Suprapubic skin (tissue), 4 donors: Measurements from ENCODE around the gene DYNLT2. TPM values are rescaled to one million over a fixed set of nuclear protein-coding genes. Genes with fewer than 3 reads are reported as not detected.

Experiments
- DNase-seq, 2 donors: peaks; one replicate each; pipeline ENCODE4 v3.0.0-alpha.2; 2019; ENCODE audit warnings: low spot score in 2 of 2
- H3K27ac ChIP-seq: fragments of 200-600 bp; sonication (generic); one replicate; pipeline ENCODE4 v1.5.1; 2019
- H3K27me3 ChIP-seq: fragments of 200-600 bp; sonication (generic); one replicate; pipeline ENCODE4 v1.5.1; 2019
- H3K36me3 ChIP-seq: fragments of 200-600 bp; sonication (generic); one replicate; pipeline ENCODE4 v1.5.1; 2019
- H3K4me1 ChIP-seq: fragments of 200-600 bp; sonication (generic); one replicate; pipeline ENCODE4 v1.5.1; 2019
- H3K4me3 ChIP-seq: fragments of 200-600 bp; sonication (generic); one replicate; pipeline ENCODE4 v1.5.1; 2019; ENCODE audit warnings: mild to moderate bottlenecking
- H3K9me3 ChIP-seq: fragments of 200-600 bp; sonication (generic); one replicate; pipeline ENCODE4 v1.5.1; 2019
- CTCF ChIP-seq, 2 donors: fragments of 200-600 bp in 1 of 2; fragments of 450-650 bp in 1 of 2; sonication (generic) in 1 of 2; IDR thresholded peaks; one replicate each; pipeline ENCODE4 v1.5.1; 2016 to 2019; ENCODE audit warnings: antibody characterized with exemption in 2 of 2, mild to moderate bottlenecking in 1 of 2, moderate library complexity in 1 of 2
- EP300 ChIP-seq: sonication (generic); formaldehyde crosslinking; IDR thresholded peaks from one replicate; pipeline ENCODE4 v1.6.1; 2017; ENCODE audit warnings: antibody characterized with exemption
- POLR2A ChIP-seq, 2 donors: fragments of 450-650 bp; IDR thresholded peaks; one replicate each; pipeline ENCODE4 v1.6.1; 2017; ENCODE audit warnings: antibody characterized with exemption in 2 of 2, mild to moderate bottlenecking in 2 of 2, moderate library complexity in 2 of 2
- POLR2AphosphoS5 ChIP-seq, 3 donors: sonication (generic); formaldehyde crosslinking; IDR thresholded peaks; one replicate each; pipeline ENCODE4 v1.6.1; 2017; ENCODE audit warnings: antibody characterized with exemption in 3 of 3
- WGBS: methylation state at CpG from one replicate; pipeline ENCODE4 v1.1.5; 2018; 5-methylcytosine and 5-hydroxymethylcytosine counted together
- total RNA-seq, 4 donors: library from RNA; depleted of rRNA; stranded (reverse); fragments of >200 nt; gene quantifications; one replicate each; pipeline ENCODE4 v1.1.0, GENCODE V29; 2016

Gene DYNLT2
- total RNA-seq, 4 donors from 2014 or later = 1.3 to 4.0 (median 2.2) TPM

DNA sequence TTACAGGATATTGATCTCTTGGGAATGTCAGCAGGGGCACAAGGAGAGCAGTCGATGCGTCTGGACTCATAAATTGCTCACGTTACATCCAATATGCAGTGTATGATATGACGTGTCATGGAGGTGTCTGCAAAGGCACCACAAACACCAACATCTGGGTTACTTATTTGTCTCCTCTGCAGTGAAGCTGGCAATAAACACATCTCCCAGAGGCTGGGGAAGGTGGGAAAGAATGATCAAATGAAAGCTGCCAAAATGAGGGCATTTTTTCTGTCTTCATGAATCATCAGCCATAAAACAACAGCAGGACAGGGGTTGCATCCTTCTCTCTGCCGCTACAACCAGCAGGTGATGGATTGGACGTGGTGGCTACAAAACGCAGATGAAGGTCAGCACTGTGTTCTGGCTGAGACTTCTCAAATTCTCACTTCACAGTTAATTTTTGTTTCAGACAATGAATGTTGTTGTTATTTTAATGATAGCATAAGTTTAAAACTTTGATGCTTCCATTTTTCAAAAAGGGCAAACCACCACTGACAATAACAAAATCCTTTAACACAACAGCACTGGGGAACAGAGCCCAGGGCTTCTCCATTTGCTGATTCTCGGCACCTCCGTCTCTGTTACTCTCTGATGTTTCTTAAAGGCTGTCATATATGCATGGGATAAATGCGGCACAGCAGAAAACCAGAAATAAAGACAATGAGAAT is 47.5 kb upstream of the DYNLT2 start:
- TF ChIP-seq POLR2AphosphoS5 (IDR thresholded peaks at IDR 0.05) (no peak), CTCF (IDR thresholded peaks at IDR 0.05) (no peak), EP300 (no peak), POLR2A (IDR thresholded peaks at IDR 0.05) (no peak)
- H3K27ac ChIP-seq = no peak overlapping the region
- 85% methylated on average over 10 of the region's 10 CpGs for WGBS

GRCh38 chr6:169795196-169795595 is 43.8 kb upstream of the DYNLT2 start:
- TF ChIP-seq POLR2A (IDR thresholded peaks at IDR 0.05) (no peak), CTCF (IDR thresholded peaks at IDR 0.05) (no peak), EP300 (no peak), POLR2AphosphoS5 (IDR thresholded peaks at IDR 0.05) (no peak)
- Histone ChIP-seq H3K27ac (no peak overlapping the region), H3K9me3 (no peaks in the 10 kb centered on the region), H3K4me3 (no peak overlapping the region), H3K4me1 (peaks cover 19% of the 10 kb centered on the region), H3K36me3 (no peaks in the 10 kb centered on the region), H3K27me3 (no peaks in the 10 kb centered on the region)
- peak in 1 of 2 donors; percentile 11 for DNase-seq
- WGBS = 66% methylated on average over 2 of the region's 2 CpGs

More for the DNA sequence above, 47.5 kb upstream of the DYNLT2 start:
- Histone ChIP-seq H3K4me1 (peaks cover 10% of the 10 kb centered on the region), H3K9me3 (no peaks in the 10 kb centered on the region), H3K4me3 (no peak overlapping the region), H3K27me3 (peaks cover 3% of the 10 kb centered on the region), H3K36me3 (no peaks in the 10 kb centered on the region)
- peak in 1 of 2 donors; percentile 12 for DNase-seq

DNA sequence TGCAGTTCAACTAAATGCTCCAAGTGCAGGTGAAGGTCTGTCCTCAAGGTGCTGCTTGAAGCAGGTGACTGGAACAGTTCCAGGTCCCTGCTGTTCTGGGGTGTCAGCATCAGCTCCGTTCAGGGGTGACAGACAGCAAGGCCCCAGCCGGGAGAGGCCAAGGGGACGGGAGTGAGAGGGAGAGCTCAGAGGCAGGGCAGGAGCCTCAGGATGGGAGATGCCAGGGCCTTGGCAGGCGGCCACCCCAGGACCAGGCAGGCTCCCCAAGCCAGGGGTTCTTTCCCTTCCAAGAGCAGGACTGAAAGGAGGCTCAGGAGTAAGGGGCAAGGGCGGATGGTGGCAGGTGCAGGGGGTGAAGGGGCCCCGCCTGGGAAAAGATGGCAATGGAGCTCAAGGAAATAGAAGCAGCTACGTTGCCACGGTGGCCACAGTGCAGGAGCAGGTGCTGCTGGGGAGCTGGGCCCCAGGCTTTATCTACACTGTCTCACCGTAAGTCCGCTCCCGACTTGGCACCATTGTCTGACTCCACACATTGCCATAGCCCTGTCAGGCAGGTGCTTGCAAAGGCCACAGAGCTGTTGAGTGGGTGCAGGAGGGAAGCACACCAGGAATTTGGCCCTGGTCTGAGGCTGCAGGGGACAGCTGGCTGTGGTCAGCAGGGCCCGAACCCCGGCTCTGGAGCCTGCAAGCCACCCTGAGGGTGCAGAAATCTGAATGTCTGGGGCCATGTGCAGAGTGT is 43.1 kb upstream of the DYNLT2 start:
- H3K36me3 ChIP-seq = no peaks in the 10 kb centered on the region
- WGBS = 76% methylated on average over 13 of the region's 13 CpGs
- no peak overlapping the region for H3K4me3 ChIP-seq
- H3K4me1 ChIP-seq = peaks cover 20% of the 10 kb centered on the region
- DNase-seq = peak in 1 of 2 donors; percentile 63
- no peaks in the 10 kb centered on the region for H3K9me3 ChIP-seq
- H3K27ac ChIP-seq = no peak overlapping the region
- no peaks in the 10 kb centered on the region for H3K27me3 ChIP-seq
- TF ChIP-seq POLR2A (IDR thresholded peaks at IDR 0.05) (no peak), POLR2AphosphoS5 (IDR thresholded peaks at IDR 0.05) (no peak), CTCF (IDR thresholded peaks at IDR 0.05) (no peak)

DNA sequence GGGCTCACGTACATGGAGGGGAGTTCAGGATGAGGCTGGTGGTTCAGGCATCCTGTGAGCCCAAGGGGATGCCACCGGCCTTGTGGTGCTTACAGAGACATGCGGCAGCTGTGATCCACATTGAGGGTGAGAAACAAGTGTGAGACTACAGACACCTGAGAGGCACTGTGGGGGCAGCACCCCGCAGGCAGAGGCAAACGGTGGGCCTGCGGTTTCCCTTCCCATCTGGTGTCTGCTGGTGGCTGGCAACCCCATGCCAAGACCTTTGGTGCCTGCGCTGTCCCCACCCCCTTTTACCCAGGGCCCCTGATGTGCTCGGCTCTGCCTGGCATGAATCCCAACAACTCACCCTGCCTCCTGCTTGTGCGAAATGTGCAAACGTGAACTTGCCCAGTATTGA is 42.0 kb upstream of the DYNLT2 start:
- peaks cover 21% of the 10 kb centered on the region for H3K4me1 ChIP-seq
- TF ChIP-seq EP300 (no peak), POLR2A (IDR thresholded peaks at IDR 0.05) (no peak), CTCF (IDR thresholded peaks at IDR 0.05) (no peak), POLR2AphosphoS5 (IDR thresholded peaks at IDR 0.05) (no peak)
- no peak overlapping the region for H3K27ac ChIP-seq
- no peak overlapping the region for H3K4me3 ChIP-seq
- no peaks in the 10 kb centered on the region for H3K27me3 ChIP-seq
- no peaks in the 10 kb centered on the region for H3K9me3 ChIP-seq
- peak in 1 of 2 donors; percentile 67 for DNase-seq
- H3K36me3 ChIP-seq = no peaks in the 10 kb centered on the region
- 77% methylated on average over 9 of the region's 10 CpGs for WGBS

DNA sequence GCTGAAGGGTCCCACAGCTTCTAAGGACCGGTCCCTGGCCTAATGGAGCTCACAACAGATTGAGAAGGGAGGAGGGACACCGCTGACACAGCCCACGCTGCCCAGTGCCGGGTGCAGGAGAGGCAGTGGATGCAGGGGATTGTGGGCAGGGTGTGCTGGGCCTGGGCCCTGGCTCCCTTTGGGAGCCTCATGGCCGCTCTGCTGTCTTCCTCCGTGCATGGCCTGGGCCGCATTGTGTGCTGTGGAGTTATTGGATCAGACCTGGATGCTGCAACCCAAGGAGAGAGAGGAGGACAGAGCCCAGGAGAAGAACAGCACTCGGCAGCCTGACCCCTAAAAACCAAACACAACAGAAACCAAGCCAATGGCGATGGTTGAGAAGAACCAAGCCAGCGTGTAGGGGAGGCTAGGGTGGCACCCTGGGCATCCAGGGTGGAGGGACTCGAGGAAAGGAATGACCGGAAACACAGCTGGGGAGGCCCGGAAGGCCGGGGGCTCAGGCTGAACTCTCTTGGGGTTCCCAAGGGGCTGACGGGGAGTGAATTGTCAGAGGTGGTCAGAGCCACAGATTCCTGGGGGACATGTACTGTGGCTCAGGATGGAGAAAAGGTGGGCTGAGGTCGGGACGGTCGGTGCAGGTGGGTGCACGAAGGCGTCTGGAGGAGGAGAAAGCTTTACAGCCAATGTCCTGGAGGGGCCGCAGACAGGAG is 41.1 kb upstream of the DYNLT2 start:
- Histone ChIP-seq H3K27ac (no peak overlapping the region), H3K36me3 (no peaks in the 10 kb centered on the region), H3K27me3 (no peaks in the 10 kb centered on the region), H3K9me3 (no peaks in the 10 kb centered on the region), H3K4me1 (peaks cover 21% of the 10 kb centered on the region), H3K4me3 (no peak overlapping the region)
- peak; percentile 37 to 71 for DNase-seq
- WGBS = 90% methylated on average over 21 of the region's 21 CpGs
- TF ChIP-seq POLR2AphosphoS5 (IDR thresholded peaks at IDR 0.05) (no peak), EP300 (no peak), CTCF (IDR thresholded peaks at IDR 0.05) (no peak), POLR2A (IDR thresholded peaks at IDR 0.05) (no peak)
